Panc1 (cell line): Measurements from ENCODE around the gene PDS5B.

Experiments used
- CTCF ChIP-seq: fragments of 450-650 bp; IDR thresholded peaks from 2 replicates; pipeline ENCODE4 v1.5.1; 2017; ENCODE audit warnings: mild to moderate bottlenecking
- POLR2AphosphoS5 ChIP-seq: IDR thresholded peaks from 2 replicates; pipeline ENCODE4 v1.6.1; 2012; ENCODE audit warnings: mild to moderate bottlenecking, low read depth, low read length, moderate library complexity
- REST ChIP-seq, 2 experiments: IDR thresholded peaks; 2 replicates each; pipeline ENCODE4 v1.6.1; 2011 to 2012; ENCODE audit warnings: low read depth in 2 of 2, control low read depth in 1 of 2, low read length in 1 of 2, mild to moderate bottlenecking in 1 of 2, moderate library complexity in 1 of 2; ENCODE audit not compliant: insufficient read depth in 1 of 2
- SIN3A ChIP-seq: IDR thresholded peaks from 2 replicates; pipeline ENCODE4 v1.6.1; 2012; ENCODE audit warnings: low read depth, mild to moderate bottlenecking, low read length, moderate library complexity, borderline replicate concordance; ENCODE audit not compliant: insufficient read depth
- TCF7L2 ChIP-seq: IDR thresholded peaks from 2 replicates; pipeline ENCODE4 v1.6.1; 2011; ENCODE audit warnings: mild to moderate bottlenecking, low read depth, low read length, inconsistent platforms

GRCh38 chr13:32639502-32640105, 53.4 kb downstream of the PDS5B start:
- TF ChIP-seq CTCF (peak; percentile 70; the same call in 1 of the 2 replicates), POLR2AphosphoS5 (no peak), REST (IDR thresholded peaks at IDR 0.05; ENCODE audit: insufficient read depth in 1 of 2, low read depth in 2 of 2, low read length in 1 of 2) (no peak), SIN3A (no peak), TCF7L2 (no peak)
